H9 (cell line): ENCODE measurements around the gene RIMS1. TPM values are rescaled to one million over a fixed set of nuclear protein-coding genes. Genes with fewer than 3 reads are reported as not detected.

Source experiments
- DNase-seq: peaks from one replicate; pipeline ENCODE4 v3.0.0-alpha.2; 2017
- H2AFZ ChIP-seq: one replicate; pipeline ENCODE4 v1.6.1; 2013; ENCODE audit warnings: mild to moderate bottlenecking, low read length, control low read depth, moderate library complexity
- H2AK5ac ChIP-seq: 2 replicates; pipeline ENCODE4 v1.6.1; 2013; ENCODE audit warnings: low read length, control low read depth, mixed read lengths; ENCODE audit not compliant: insufficient read length
- H2BK120ac ChIP-seq: one replicate; pipeline ENCODE4 v1.6.1; 2013; ENCODE audit warnings: low read depth, mild to moderate bottlenecking, low read length, control low read depth, inconsistent platforms; ENCODE audit not compliant: poor library complexity, severe bottlenecking
- H2BK12ac ChIP-seq: 2 replicates; pipeline ENCODE4 v1.6.1; 2013; ENCODE audit warnings: low read length, control low read depth, mixed read lengths, low read depth; ENCODE audit not compliant: insufficient read length
- H2BK15ac ChIP-seq: 2 replicates; pipeline ENCODE4 v1.6.1; 2013; ENCODE audit warnings: low read depth, low read length, control low read depth
- H2BK20ac ChIP-seq: one replicate; pipeline ENCODE4 v1.6.1; 2013; ENCODE audit warnings: low read depth, mild to moderate bottlenecking, low read length, control low read depth, inconsistent platforms; ENCODE audit not compliant: poor library complexity, severe bottlenecking
- H2BK5ac ChIP-seq: 2 replicates; pipeline ENCODE4 v1.6.1; 2013; ENCODE audit warnings: low read length, control low read depth, mixed read lengths; ENCODE audit not compliant: insufficient read length
- H3K14ac ChIP-seq: 2 replicates; pipeline ENCODE4 v1.6.1; 2013; ENCODE audit warnings: low read length, control low read depth; ENCODE audit not compliant: insufficient read depth
- H3K18ac ChIP-seq: 2 replicates; pipeline ENCODE4 v1.6.1; 2013; ENCODE audit warnings: low read depth, mild to moderate bottlenecking, mixed read lengths, low read length, control low read depth; ENCODE audit not compliant: insufficient read length
- H3K23ac ChIP-seq: 2 replicates; pipeline ENCODE4 v1.6.1; 2013; ENCODE audit warnings: low read length, control low read depth, mixed read lengths, low read depth; ENCODE audit not compliant: insufficient read length
- H3K23me2 ChIP-seq: 2 replicates; pipeline ENCODE4 v1.6.1; 2013; ENCODE audit warnings: low read depth, mild to moderate bottlenecking, mixed read lengths, low read length, control low read depth; ENCODE audit not compliant: insufficient read length, poor library complexity, severe bottlenecking
- H3K27ac ChIP-seq: 2 replicates; pipeline ENCODE4 v1.5.1; 2013; ENCODE audit warnings: low read length, control low read depth, mixed read lengths, low read depth; ENCODE audit not compliant: insufficient read length
- H3K27me3 ChIP-seq: 2 replicates; pipeline ENCODE4 v1.6.1; 2013; ENCODE audit warnings: low read length, control low read depth, inconsistent platforms; ENCODE audit not compliant: insufficient read depth
- H3K4ac ChIP-seq: 2 replicates; pipeline ENCODE4 v1.6.1; 2013; ENCODE audit warnings: low read depth, mild to moderate bottlenecking, control low read depth, inconsistent platforms, low read length, moderate library complexity
- H3K4me1 ChIP-seq: 2 replicates; pipeline ENCODE4 v1.6.1; 2013; ENCODE audit warnings: low read length, control low read depth, inconsistent platforms; ENCODE audit not compliant: insufficient read depth
- H3K4me2 ChIP-seq: 2 replicates; pipeline ENCODE4 v1.6.1; 2013; ENCODE audit warnings: low read length, control low read depth, mixed read lengths; ENCODE audit not compliant: insufficient read length, insufficient read depth
- H3K56ac ChIP-seq: 2 replicates; pipeline ENCODE4 v1.6.1; 2013; ENCODE audit warnings: low read depth, mild to moderate bottlenecking, mixed read lengths, low read length, control low read depth; ENCODE audit not compliant: insufficient read length
- H3K79me1 ChIP-seq: 2 replicates; pipeline ENCODE4 v1.6.1; 2013; ENCODE audit warnings: low read depth, mild to moderate bottlenecking, moderate library complexity, low read length, control low read depth, inconsistent platforms; ENCODE audit not compliant: insufficient read depth, poor library complexity, severe bottlenecking
- H3K79me2 ChIP-seq: 2 replicates; pipeline ENCODE4 v1.6.1; 2013; ENCODE audit warnings: low read length, control low read depth, inconsistent platforms; ENCODE audit not compliant: insufficient read depth
- H3K9ac ChIP-seq: 2 replicates; pipeline ENCODE4 v1.6.1; 2013; ENCODE audit warnings: low read length, control low read depth, mixed read lengths; ENCODE audit not compliant: insufficient read length; ENCODE audit errors: extremely low read depth
- H3K9me3 ChIP-seq: one replicate; pipeline ENCODE4 v1.6.1; 2013; ENCODE audit warnings: low read depth, low read length, inconsistent platforms; ENCODE audit not compliant: control insufficient read depth
- H3T11ph ChIP-seq: one replicate; pipeline ENCODE4 v1.6.1; 2013; ENCODE audit warnings: mild to moderate bottlenecking, low read length, control low read depth, inconsistent platforms
- H4K20me1 ChIP-seq: one replicate; pipeline ENCODE4 v1.6.1; 2013; ENCODE audit not compliant: control insufficient read depth, insufficient read length, insufficient read depth
- H4K5ac ChIP-seq: 2 replicates; pipeline ENCODE4 v1.6.1; 2013; ENCODE audit warnings: low read depth, mild to moderate bottlenecking, mixed read lengths, low read length, control low read depth; ENCODE audit not compliant: insufficient read length
- H4K8ac ChIP-seq: replicated peaks from 2 replicates; pipeline ENCODE4 v1.6.1; 2013; ENCODE audit warnings: low read length, control low read depth, mixed read lengths, low read depth; ENCODE audit not compliant: insufficient read length
- H4K91ac ChIP-seq: 2 replicates; pipeline ENCODE4 v1.6.1; 2013; ENCODE audit warnings: low read depth, mild to moderate bottlenecking, moderate library complexity, mixed read lengths, low read length, control low read depth; ENCODE audit not compliant: insufficient read length
- H3K27ac Mint-ChIP-seq, 3 experiments: 2 replicates in 2 of 3; 3 replicates in 1 of 3; pipeline ENCODE4 v1.8.0; 2020 to 2021; ENCODE audit warnings: mixed read lengths in 3 of 3, mild to moderate bottlenecking in 1 of 3, moderate library complexity in 1 of 3
- H3K27me3 Mint-ChIP-seq: 2 replicates; pipeline ENCODE4 v1.8.0; 2021; ENCODE audit warnings: low read depth, mild to moderate bottlenecking, moderate library complexity, mixed read lengths
- H3K36me3 Mint-ChIP-seq, 3 experiments: 2 replicates in 2 of 3; 3 replicates in 1 of 3; pipeline ENCODE4 v1.8.0; 2020 to 2021; ENCODE audit warnings: low read depth in 3 of 3, mixed read lengths in 3 of 3; ENCODE audit not compliant: insufficient read depth in 1 of 3
- H3K4me1 Mint-ChIP-seq, 2 experiments: 2 replicates each; pipeline ENCODE4 v1.8.0; 2020; ENCODE audit warnings: mixed read lengths in 2 of 2
- H3K4me3 Mint-ChIP-seq, 2 experiments: 2 replicates in 1 of 2; 3 replicates in 1 of 2; pipeline ENCODE4 v1.8.0; 2020 to 2021; ENCODE audit warnings: mild to moderate bottlenecking in 2 of 2, mixed read lengths in 2 of 2, moderate library complexity in 1 of 2
- H3K9me3 Mint-ChIP-seq, 2 experiments: 2 replicates in 1 of 2; 3 replicates in 1 of 2; pipeline ENCODE4 v1.8.0; 2020; ENCODE audit warnings: mild to moderate bottlenecking in 2 of 2, mixed read lengths in 2 of 2, moderate library complexity in 1 of 2
- CTCF ChIP-seq: fragments of 200-600 bp; sonication (generic); conservative IDR thresholded peaks from 3 replicates; pipeline ENCODE4 v1.8.0; 2021; ENCODE audit warnings: antibody characterized with exemption, mild to moderate bottlenecking
- WGBS: extraction: QIAGEN DNeasy Blood & Tissue Kit; methylation state at CpG from one replicate; pipeline ENCODE4 v1.1.7; 2013; ENCODE audit warnings: missing lambda C conversion rate, low lambda C conversion rate, mixed read lengths; ENCODE audit not compliant: insufficient read length; ENCODE audit errors: extremely low coverage; 5-methylcytosine and 5-hydroxymethylcytosine counted together
- total RNA-seq: library from RNA; stranded (reverse); gene quantifications from 2 replicates; pipeline ENCODE4 v1.2.1, GENCODE V29; 2021

The RIMS1 gene
- total RNA-seq, 1 experiment from 2014 or later, result 0.83 TPM

GRCh38 chr6:71994705-71995271 lies 108.4 kb downstream of the RIMS1 start:
- H3K9ac ChIP-seq, result no peak overlapping the region
- no peak overlapping the region for H3K14ac ChIP-seq
- no peak overlapping the region for H3K4ac ChIP-seq
- Mint-ChIP-seq H3K4me1 (peaks cover 0 to 2% of the 10 kb centered on the region in 2 experiments; a peak in 1 of 4 replicates), H3K27me3 (no peaks in the 10 kb centered on the region), H3K9me3 (no peaks in the 10 kb centered on the region), H3K36me3 (no peaks in the 10 kb centered on the region; a peak in 1 of 7 replicates), H3K27ac (no peak overlapping the region), H3K4me3 (no peak overlapping the region)
- H2AK5ac ChIP-seq, result no peak overlapping the region
- H3K4me2 ChIP-seq, result no peak overlapping the region
- no peak overlapping the region for H2AFZ ChIP-seq
- no peaks in the 10 kb centered on the region for H3K23me2 ChIP-seq
- H3K79me2 ChIP-seq, result no peaks in the 10 kb centered on the region
- H4K20me1 ChIP-seq, result no peaks in the 10 kb centered on the region
- H3K23ac ChIP-seq, result no peak overlapping the region
- H2BK15ac ChIP-seq, result no peak overlapping the region
- no peak overlapping the region for H3K56ac ChIP-seq
- H3K9me3 ChIP-seq, result no peaks in the 10 kb centered on the region
- no peaks in the 10 kb centered on the region for H3K79me1 ChIP-seq
- no peak overlapping the region for H2BK20ac ChIP-seq
- H4K8ac ChIP-seq, result no peak overlapping the region
- no peak overlapping the region for H3K18ac ChIP-seq
- no peak overlapping the region for H3T11ph ChIP-seq
- no peaks in the 10 kb centered on the region for H3K27me3 ChIP-seq
- H4K5ac ChIP-seq, result no peak overlapping the region
- no CpG with 5 or more reads among the region's 1 CpG for WGBS
- no peak for DNase-seq
- no peak overlapping the region for H2BK5ac ChIP-seq
- H2BK120ac ChIP-seq, result no peak overlapping the region
- no peak overlapping the region for H2BK12ac ChIP-seq
- H4K91ac ChIP-seq, result no peak overlapping the region
- H3K27ac ChIP-seq, result no peak overlapping the region
- no peaks in the 10 kb centered on the region for H3K4me1 ChIP-seq
- TF ChIP-seq CTCF, result no peak
